Mammary epithelial cell (primary cell): ENCODE measurements around the gene SCMH1.

Source experiments
- EZH2 ChIP-seq: IDR thresholded peaks from 2 replicates; pipeline ENCODE4 v1.6.1; 2012; ENCODE audit warnings: low read length, inconsistent platforms, borderline replicate concordance
- TF ChIP-seq, protein P1 (sequence below), 2 donors: IDR thresholded peaks in 1 of 2; conservative IDR thresholded peaks in 1 of 2; 2 replicates each; pipeline ENCODE4 v1.5.1; 2011 to 2012; ENCODE audit warnings: inconsistent platforms in 2 of 2, low read length in 2 of 2, mild to moderate bottlenecking in 2 of 2, control low read depth in 1 of 2, low read depth in 1 of 2; ENCODE audit not compliant: insufficient read depth in 1 of 2; ENCODE audit errors: extremely low read depth in 1 of 2

DNA sequence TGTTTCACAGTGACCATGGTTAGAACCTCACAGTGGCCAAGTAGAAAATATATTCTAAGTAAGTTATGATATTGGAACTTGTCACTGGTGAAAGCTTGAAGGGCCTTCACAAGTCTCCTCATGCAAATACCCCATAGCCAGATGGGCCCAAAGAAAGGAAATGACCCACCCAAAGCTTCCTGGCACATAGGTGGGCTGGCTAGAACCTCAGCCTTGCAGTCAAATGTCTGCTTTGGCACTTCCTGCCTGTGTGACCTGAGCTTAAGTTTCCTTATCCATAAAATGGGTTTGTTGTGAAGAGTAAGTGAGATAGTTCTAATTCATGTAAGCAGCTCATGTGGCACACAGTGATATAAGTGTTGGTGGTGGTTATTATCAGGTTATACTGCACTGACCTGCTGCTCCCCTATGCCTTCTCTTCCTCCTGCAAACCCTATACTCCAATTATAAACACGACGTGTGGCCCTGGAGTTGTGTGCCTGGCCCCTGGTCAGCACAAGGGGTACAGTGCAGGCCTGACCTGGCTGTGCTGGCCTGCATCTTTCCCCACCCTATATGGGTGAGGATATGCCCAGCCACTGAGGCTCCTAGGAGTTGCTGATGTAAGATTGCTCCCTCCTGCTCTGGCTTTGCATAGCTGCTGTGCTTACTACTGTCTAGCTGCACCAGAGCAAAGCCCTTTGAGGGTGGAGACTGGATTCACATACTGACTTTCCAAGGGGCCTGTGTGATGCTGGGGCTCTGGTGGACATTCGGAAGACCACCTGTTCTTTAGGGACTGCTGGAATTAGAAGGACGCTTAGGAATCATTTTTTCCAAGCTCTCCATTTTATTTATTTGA lies 215.9 kb downstream of the SCMH1 start:
- TF ChIP-seq, protein P1, sequence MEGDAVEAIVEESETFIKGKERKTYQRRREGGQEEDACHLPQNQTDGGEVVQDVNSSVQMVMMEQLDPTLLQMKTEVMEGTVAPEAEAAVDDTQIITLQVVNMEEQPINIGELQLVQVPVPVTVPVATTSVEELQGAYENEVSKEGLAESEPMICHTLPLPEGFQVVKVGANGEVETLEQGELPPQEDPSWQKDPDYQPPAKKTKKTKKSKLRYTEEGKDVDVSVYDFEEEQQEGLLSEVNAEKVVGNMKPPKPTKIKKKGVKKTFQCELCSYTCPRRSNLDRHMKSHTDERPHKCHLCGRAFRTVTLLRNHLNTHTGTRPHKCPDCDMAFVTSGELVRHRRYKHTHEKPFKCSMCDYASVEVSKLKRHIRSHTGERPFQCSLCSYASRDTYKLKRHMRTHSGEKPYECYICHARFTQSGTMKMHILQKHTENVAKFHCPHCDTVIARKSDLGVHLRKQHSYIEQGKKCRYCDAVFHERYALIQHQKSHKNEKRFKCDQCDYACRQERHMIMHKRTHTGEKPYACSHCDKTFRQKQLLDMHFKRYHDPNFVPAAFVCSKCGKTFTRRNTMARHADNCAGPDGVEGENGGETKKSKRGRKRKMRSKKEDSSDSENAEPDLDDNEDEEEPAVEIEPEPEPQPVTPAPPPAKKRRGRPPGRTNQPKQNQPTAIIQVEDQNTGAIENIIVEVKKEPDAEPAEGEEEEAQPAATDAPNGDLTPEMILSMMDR (conservative IDR thresholded peaks at IDR 0.05 in 1 of 2, IDR thresholded peaks at IDR 0.05 in 1 of 2; ENCODE audit: extremely low read depth in 1 of 2, insufficient read depth in 1 of 2, low read depth in 1 of 2, low read length in 2 of 2) = no peak
- TF ChIP-seq EZH2 = no peak
